Gastroesophageal sphincter (tissue), 4 donors: ENCODE results near the gene TAS2R14. TPM values are rescaled to one million over a fixed set of nuclear protein-coding genes. Genes with fewer than 3 reads are reported as not detected.

Experiments used
- ATAC-seq: fragments of 150-250 bp; one replicate; pipeline ENCODE4 v1.9.1; 2016; ENCODE audit warnings: mild to moderate bottlenecking, moderate library complexity
- H3K27ac ChIP-seq, 4 donors: fragments of 200-600 bp; sonication (generic) in 3 of 4; 1 replicate in 3 of 4; 2 replicates in 1 of 4; pipeline ENCODE4 v1.5.1; 2016 to 2019
- H3K27me3 ChIP-seq: fragments of 200-600 bp; sonication (generic); one replicate; pipeline ENCODE4 v1.5.1; 2019
- H3K36me3 ChIP-seq, 2 donors: fragments of 200-600 bp; sonication (generic); one replicate each; pipeline ENCODE4 v1.5.1; 2019; ENCODE audit warnings: control low read depth in 1 of 2
- H3K4me1 ChIP-seq, 3 donors: fragments of 200-600 bp; sonication (generic); 1 replicate in 2 of 3; 2 replicates in 1 of 3; pipeline ENCODE4 v1.5.1; 2016 to 2019; ENCODE audit warnings: control low read depth in 2 of 3
- H3K4me3 ChIP-seq, 2 donors: fragments of 200-600 bp; sonication (generic); one replicate each; pipeline ENCODE4 v1.5.1; 2019; ENCODE audit warnings: mild to moderate bottlenecking in 1 of 2, moderate library complexity in 1 of 2
- H3K9me3 ChIP-seq, 3 donors: fragments of 200-600 bp; sonication (generic); one replicate each; pipeline ENCODE4 v1.5.1; 2017 to 2019; ENCODE audit warnings: control low read depth in 2 of 3
- EP300 ChIP-seq: sonication (generic); formaldehyde crosslinking; IDR thresholded peaks from one replicate; pipeline ENCODE4 v1.6.1; 2017; ENCODE audit warnings: antibody characterized with exemption, mild to moderate bottlenecking
- POLR2A ChIP-seq, 2 donors: fragments of 450-650 bp; IDR thresholded peaks; one replicate each; pipeline ENCODE4 v1.6.1; 2017; ENCODE audit warnings: antibody characterized with exemption in 2 of 2, mild to moderate bottlenecking in 2 of 2, moderate library complexity in 1 of 2
- POLR2AphosphoS5 ChIP-seq: sonication (generic); formaldehyde crosslinking; IDR thresholded peaks from one replicate; pipeline ENCODE4 v1.6.1; 2017; ENCODE audit warnings: antibody characterized with exemption
- WGBS, 2 donors: methylation state at CpG; one replicate each; pipeline ENCODE4 v1.1.5; 2018; ENCODE audit warnings: low coverage in 1 of 2; 5-methylcytosine and 5-hydroxymethylcytosine counted together
- total RNA-seq, 4 donors: library from RNA; depleted of rRNA; stranded (reverse); fragments of >200 nt; gene quantifications; one replicate each; pipeline ENCODE4 v1.1.0, GENCODE V29; 2016
- TF ChIP-seq, protein P1 (sequence below), 4 experiments: fragments of 200-600 bp in 2 of 4; fragments of 450-650 bp in 2 of 4; sonication (generic) in 1 of 4; IDR thresholded peaks; one replicate each; pipeline ENCODE4 v1.5.1; 2017 to 2019; ENCODE audit warnings: antibody characterized with exemption in 4 of 4, mild to moderate bottlenecking in 2 of 4, moderate library complexity in 2 of 4

The TAS2R14 gene
- total RNA-seq, 4 donors from 2014 or later, result 1.2 to 7.6 (median 3.9) TPM

DNA sequence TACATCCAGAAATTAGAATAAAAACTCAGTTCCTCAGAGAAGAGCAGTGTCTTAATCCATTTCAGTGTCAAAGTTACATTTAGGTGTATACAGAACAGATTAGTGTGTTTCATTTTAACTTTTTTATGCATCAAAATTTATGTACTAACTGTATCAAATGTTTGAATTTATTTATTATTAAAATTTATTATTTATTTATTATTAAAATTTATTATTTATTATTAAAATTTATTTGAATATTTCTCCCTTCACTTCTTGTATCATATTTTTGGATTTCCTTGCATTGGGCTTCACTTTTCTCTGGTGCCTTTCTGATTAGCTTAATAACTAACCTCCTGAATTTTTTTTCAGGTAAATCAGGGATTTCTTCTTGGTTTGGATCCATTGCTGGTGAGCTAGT is 2.3 kb upstream of the TAS2R14 start:
- Histone ChIP-seq H3K36me3 (no peaks in the 10 kb centered on the region), H3K4me3 (no peak overlapping the region), H3K27ac (no peak overlapping the region), H3K9me3 (no peaks in the 10 kb centered on the region), H3K4me1 (no peaks in the 10 kb centered on the region), H3K27me3 (no peaks in the 10 kb centered on the region)
- TF ChIP-seq, protein P1, sequence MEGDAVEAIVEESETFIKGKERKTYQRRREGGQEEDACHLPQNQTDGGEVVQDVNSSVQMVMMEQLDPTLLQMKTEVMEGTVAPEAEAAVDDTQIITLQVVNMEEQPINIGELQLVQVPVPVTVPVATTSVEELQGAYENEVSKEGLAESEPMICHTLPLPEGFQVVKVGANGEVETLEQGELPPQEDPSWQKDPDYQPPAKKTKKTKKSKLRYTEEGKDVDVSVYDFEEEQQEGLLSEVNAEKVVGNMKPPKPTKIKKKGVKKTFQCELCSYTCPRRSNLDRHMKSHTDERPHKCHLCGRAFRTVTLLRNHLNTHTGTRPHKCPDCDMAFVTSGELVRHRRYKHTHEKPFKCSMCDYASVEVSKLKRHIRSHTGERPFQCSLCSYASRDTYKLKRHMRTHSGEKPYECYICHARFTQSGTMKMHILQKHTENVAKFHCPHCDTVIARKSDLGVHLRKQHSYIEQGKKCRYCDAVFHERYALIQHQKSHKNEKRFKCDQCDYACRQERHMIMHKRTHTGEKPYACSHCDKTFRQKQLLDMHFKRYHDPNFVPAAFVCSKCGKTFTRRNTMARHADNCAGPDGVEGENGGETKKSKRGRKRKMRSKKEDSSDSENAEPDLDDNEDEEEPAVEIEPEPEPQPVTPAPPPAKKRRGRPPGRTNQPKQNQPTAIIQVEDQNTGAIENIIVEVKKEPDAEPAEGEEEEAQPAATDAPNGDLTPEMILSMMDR (IDR thresholded peaks at IDR 0.05), result no peak
- no peak for TF ChIP-seq POLR2A (IDR thresholded peaks at IDR 0.05)
- no peak for TF ChIP-seq EP300
- no peak for TF ChIP-seq POLR2AphosphoS5
- ATAC-seq, result no peak

- H3K4me3 ChIP-seq, result no peak overlapping the region
- H3K36me3 ChIP-seq, result no peaks in the 10 kb centered on the region
- no peak overlapping the region for H3K27ac ChIP-seq
- H3K9me3 ChIP-seq, result no peaks in the 10 kb centered on the region
- ATAC-seq, result no peak
- 72 to 83% methylated on average over 2 of the region's 2 CpGs for WGBS, 2 donors
- H3K4me1 ChIP-seq, result no peaks in the 10 kb centered on the region
- H3K27me3 ChIP-seq, result no peaks in the 10 kb centered on the region
- TF ChIP-seq, protein P1 (IDR thresholded peaks at IDR 0.05), result no peak
- TF ChIP-seq POLR2A (IDR thresholded peaks at IDR 0.05) (no peak), EP300 (no peak), POLR2AphosphoS5 (no peak)
Measured at GRCh38 chr12:10940389-10940788, 1.3 kb upstream of the TAS2R14 start.

DNA sequence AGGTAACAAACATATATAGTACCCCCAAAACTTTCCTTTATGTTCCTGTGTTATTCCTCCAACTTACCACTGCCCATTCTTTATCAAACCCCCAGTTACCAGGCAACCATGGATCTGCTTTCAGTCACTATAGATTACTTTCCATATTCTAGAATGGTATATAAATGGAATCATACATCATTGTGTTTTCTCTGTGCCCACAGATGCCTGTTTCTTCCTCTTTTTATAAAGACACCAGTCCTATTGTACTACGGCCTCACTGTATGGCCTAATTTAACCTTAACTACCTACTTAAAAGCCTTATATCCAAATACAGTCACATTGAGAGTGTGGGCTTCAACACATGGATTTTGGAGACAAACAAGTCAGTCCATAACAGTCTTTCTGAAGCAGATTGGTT is 2.6 kb downstream of the TAS2R14 start:
- no peak for ATAC-seq
- H3K9me3 ChIP-seq, result no peaks in the 10 kb centered on the region
- H3K27me3 ChIP-seq, result no peaks in the 10 kb centered on the region
- H3K36me3 ChIP-seq, result no peaks in the 10 kb centered on the region
- H3K27ac ChIP-seq, result no peak overlapping the region
- TF ChIP-seq POLR2AphosphoS5 (no peak), EP300 (no peak), POLR2A (IDR thresholded peaks at IDR 0.05) (no peak)
- TF ChIP-seq, protein P1 (IDR thresholded peaks at IDR 0.05), result no peak
- WGBS, 2 donors, result 83 to 100% methylated on average over 1 of the region's 1 CpG
- H3K4me3 ChIP-seq, result no peak overlapping the region
- H3K4me1 ChIP-seq, result no peaks in the 10 kb centered on the region

GRCh38 chr12:10928746-10929286 is 10.2 kb downstream of the TAS2R14 start, which contains the start of gene PRH2:
Gene PRH2, plus strand, starts transcription at chr12:10929236. Its CDS starts 38 bp downstream, at chr12:10929274.
- no peak for ATAC-seq
- no peak for TF ChIP-seq POLR2A (IDR thresholded peaks at IDR 0.05)
- no peak for TF ChIP-seq POLR2AphosphoS5
- no peak for TF ChIP-seq EP300
- no peaks in the 10 kb centered on the region for H3K27me3 ChIP-seq
- no peak within 1 kb of the TSS for H3K27ac ChIP-seq
- H3K4me1 ChIP-seq, result no peaks in the 10 kb centered on the region
- H3K9me3 ChIP-seq, result no peaks in the 10 kb centered on the region
- 92 to 100% methylated on average over 2 of the region's 5 CpGs for WGBS, 2 donors
- H3K4me3 ChIP-seq, result no peak within 1 kb of the TSS
- H3K36me3 ChIP-seq, result no peaks in the 10 kb centered on the region

DNA sequence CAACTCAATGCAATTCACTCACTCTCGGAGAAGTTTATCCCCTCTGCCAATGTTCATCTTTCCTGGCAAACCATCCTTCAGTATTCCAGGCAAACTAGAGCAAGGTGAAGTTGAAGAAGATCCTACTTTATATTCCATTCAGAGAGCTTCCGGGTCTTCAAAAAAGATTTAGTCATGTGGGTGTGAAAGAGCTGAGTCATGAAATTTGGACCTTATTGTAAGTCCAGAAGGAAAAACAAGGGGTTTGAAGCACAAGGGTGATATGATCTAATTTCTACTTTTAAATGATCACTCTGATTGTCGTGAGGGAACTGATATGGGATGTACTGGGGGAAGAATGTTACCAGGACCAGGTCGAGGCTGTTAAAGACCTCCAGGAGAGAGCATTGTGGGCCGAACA is 12.8 kb downstream of the TAS2R14 start:
- no peak for ATAC-seq
- H3K4me1 ChIP-seq, result no peaks in the 10 kb centered on the region
- no peaks in the 10 kb centered on the region for H3K36me3 ChIP-seq
- H3K27me3 ChIP-seq, result no peaks in the 10 kb centered on the region
- 89 to 94% methylated on average over 4 to 5 of the region's 5 CpGs for WGBS, 2 donors
- TF ChIP-seq POLR2AphosphoS5, result no peak
- H3K9me3 ChIP-seq, result no peaks in the 10 kb centered on the region
- H3K4me3 ChIP-seq, result no peak overlapping the region
- no peak overlapping the region for H3K27ac ChIP-seq

DNA sequence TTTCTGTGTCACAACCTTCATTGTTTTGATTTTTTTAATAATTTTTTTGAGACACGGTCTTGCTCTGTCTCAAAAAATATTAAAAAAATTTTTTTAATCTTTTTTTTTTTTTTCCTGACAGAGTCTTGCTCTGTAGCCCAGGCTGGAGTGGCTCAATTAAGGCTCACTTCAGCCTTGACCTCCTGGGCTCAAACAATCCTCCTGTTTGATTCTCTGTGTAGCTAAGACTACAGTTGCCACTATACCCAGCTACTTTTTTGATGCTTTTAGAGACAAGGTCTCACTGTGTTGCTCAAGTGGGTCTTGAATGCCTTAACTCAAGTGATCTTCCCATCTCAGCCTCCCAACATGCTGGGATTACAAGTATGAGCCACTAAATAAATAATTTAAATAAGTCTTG is 19.3 kb downstream of the TAS2R14 start:
- no peak overlapping the region for H3K27ac ChIP-seq
- no peaks in the 10 kb centered on the region for H3K27me3 ChIP-seq
- no peaks in the 10 kb centered on the region for H3K4me1 ChIP-seq
- H3K4me3 ChIP-seq, result no peak overlapping the region
- H3K36me3 ChIP-seq, result no peaks in the 10 kb centered on the region
- TF ChIP-seq POLR2AphosphoS5, result no peak
- TF ChIP-seq EP300, result no peak
- TF ChIP-seq, protein P1 (IDR thresholded peaks at IDR 0.05), result no peak
- TF ChIP-seq POLR2A (IDR thresholded peaks at IDR 0.05), result no peak
- no peak for ATAC-seq
- WGBS, 2 donors, result 71 to 79% methylated on average over 1 of the region's 1 CpG
- H3K9me3 ChIP-seq, result no peaks in the 10 kb centered on the region
